Lower lobe of right lung (tissue), 2 donors: ENCODE data around the gene TBXT. TPM values are rescaled to one million over a fixed set of nuclear protein-coding genes. Genes with fewer than 3 reads are reported as not detected.

Source experiments
- ATAC-seq, 2 donors: fragments of 200-7000 bp; cut with Tn5 transposase; one replicate each; pipeline ENCODE4 v1.9.1; 2020 to 2022; ENCODE audit warnings: mild to moderate bottlenecking in 2 of 2, moderate library complexity in 2 of 2
- DNase-seq: peaks from one replicate; pipeline ENCODE4 v3.0.0-alpha.2; 2020
- H3K27ac ChIP-seq: fragments of 200-600 bp; one replicate; pipeline ENCODE4 v1.8.0; 2022
- H3K27me3 ChIP-seq: fragments of 200-600 bp; one replicate; pipeline ENCODE4 v1.8.0; 2022; ENCODE audit warnings: low read depth
- H3K36me3 ChIP-seq: fragments of 200-600 bp; one replicate; pipeline ENCODE4 v1.8.0; 2022; ENCODE audit warnings: mild to moderate bottlenecking
- H3K4me1 ChIP-seq: fragments of 200-600 bp; one replicate; pipeline ENCODE4 v1.8.0; 2022
- H3K4me3 ChIP-seq: fragments of 200-600 bp; one replicate; pipeline ENCODE4 v1.8.0; 2022; ENCODE audit warnings: mild to moderate bottlenecking
- H3K9me3 ChIP-seq: fragments of 200-600 bp; one replicate; pipeline ENCODE4 v1.8.0; 2022
- CTCF ChIP-seq: fragments of 200-600 bp; IDR thresholded peaks from one replicate; pipeline ENCODE4 v1.8.0; 2022; ENCODE audit warnings: antibody characterized with exemption, mild to moderate bottlenecking
- intact Hi-C: fragments of 100-400 bp; cut with DNase I; formaldehyde crosslinking; loops from one replicate; pipeline ENCODE4 v1.11.0; 2022
- total RNA-seq: library from RNA; stranded (reverse); fragmentation: NEBNext Ultra II Directional; extraction: Animal tissue kit (Norgen Biotek cat#: 25700); gene quantifications from one replicate; pipeline ENCODE4 v1.2.1, GENCODE V29; 2021
- donor health status: DM: no; HTN: yes; CAD: no; lungs with severe emphysema.

TBXT gene
- total RNA-seq, 1 donor from 2014 or later: not detected

GRCh38 chr6:166197361-166197760, 29.7 kb upstream of the TBXT start:
- no peak for TF ChIP-seq CTCF
- H3K36me3 ChIP-seq: no peaks in the 10 kb centered on the region
- ATAC-seq (no peak), DNase-seq (no peak)
- peaks cover 7% of the 10 kb centered on the region for H3K4me1 ChIP-seq
- H3K27me3 ChIP-seq: no peaks in the 10 kb centered on the region
- H3K9me3 ChIP-seq: no peaks in the 10 kb centered on the region
- no peak overlapping the region for H3K4me3 ChIP-seq
- intact Hi-C loops: no loop called here
- H3K27ac ChIP-seq: no peak overlapping the region

GRCh38 chr6:166195860-166196238, 28.2 kb upstream of the TBXT start:
- TF ChIP-seq CTCF: no peak
- Histone ChIP-seq H3K27me3 (no peaks in the 10 kb centered on the region), H3K27ac (no peak overlapping the region), H3K4me1 (peaks cover 7% of the 10 kb centered on the region), H3K9me3 (no peaks in the 10 kb centered on the region), H3K36me3 (no peaks in the 10 kb centered on the region), H3K4me3 (no peak overlapping the region)
- intact Hi-C loops: no loop called here
- no peak for DNase-seq
- ATAC-seq: peak in 1 of 2 donors; percentile 7

- Histone ChIP-seq H3K27me3 (no peaks in the 10 kb centered on the region), H3K27ac (no peak overlapping the region), H3K9me3 (no peaks in the 10 kb centered on the region), H3K36me3 (no peaks in the 10 kb centered on the region), H3K4me3 (peak overlapping the region; percentile 5), H3K4me1 (peaks cover 7% of the 10 kb centered on the region)
- DNase-seq (no peak), ATAC-seq (peak; percentile 54 to 80)
- intact Hi-C loops: no loop called here
- no peak for TF ChIP-seq CTCF
These were observed 27.5 kb upstream of the TBXT start for GRCh38 chr6:166194914-166195859.

- no peaks in the 10 kb centered on the region for H3K27me3 ChIP-seq
- TF ChIP-seq CTCF: no peak
- intact Hi-C loops: no loop called here
- no peak for ATAC-seq
- H3K4me1 ChIP-seq: peaks cover 7% of the 10 kb centered on the region
- no peaks in the 10 kb centered on the region for H3K9me3 ChIP-seq
- no peak for DNase-seq
- H3K4me3 ChIP-seq: no peak overlapping the region
- no peaks in the 10 kb centered on the region for H3K36me3 ChIP-seq
- no peak overlapping the region for H3K27ac ChIP-seq
These were observed 24.9 kb upstream of the TBXT start for GRCh38 chr6:166192557-166192956.

GRCh38 chr6:166192136-166192535, 24.5 kb upstream of the TBXT start:
- intact Hi-C loops: no loop called here
- peak; percentile 38 to 62 for ATAC-seq
- Histone ChIP-seq H3K4me1 (peaks cover 7% of the 10 kb centered on the region), H3K36me3 (no peaks in the 10 kb centered on the region), H3K27me3 (no peaks in the 10 kb centered on the region), H3K27ac (no peak overlapping the region), H3K4me3 (no peak overlapping the region), H3K9me3 (no peaks in the 10 kb centered on the region)
- TF ChIP-seq CTCF: no peak
- DNase-seq: no peak
